Erythroblast (primary cell): ENCODE data around the gene TBC1D2.

Experiments
- GATA1 ChIP-seq: IDR thresholded peaks from 2 replicates; pipeline ENCODE4 v1.6.1; 2011; ENCODE audit warnings: low read depth, mild to moderate bottlenecking, control low read depth, low read length, moderate library complexity
- POLR2A ChIP-seq: IDR thresholded peaks from 2 replicates; pipeline ENCODE4 v1.6.1; 2011; ENCODE audit warnings: mild to moderate bottlenecking, low read length

GRCh38 chr9:98187926-98188325 lies 67.5 kb downstream of the TBC1D2 start:
- TF ChIP-seq POLR2A, result no peak
- no peak for TF ChIP-seq GATA1
